Measurements from ENCODE around the gene PPFIBP1. TPM values are rescaled to one million over a fixed set of nuclear protein-coding genes. Genes with fewer than 3 reads are reported as not detected.
"Not testable (repeated sequence)": the region's sequence is repeated elsewhere in the genome, so short reads cannot be mapped to it uniquely, and the experiment has no call there.

The PPFIBP1 gene
- total and polyA plus RNA-seq, 7 donors: 5.9 to 63.1 (median 28.3) TPM

DNA sequence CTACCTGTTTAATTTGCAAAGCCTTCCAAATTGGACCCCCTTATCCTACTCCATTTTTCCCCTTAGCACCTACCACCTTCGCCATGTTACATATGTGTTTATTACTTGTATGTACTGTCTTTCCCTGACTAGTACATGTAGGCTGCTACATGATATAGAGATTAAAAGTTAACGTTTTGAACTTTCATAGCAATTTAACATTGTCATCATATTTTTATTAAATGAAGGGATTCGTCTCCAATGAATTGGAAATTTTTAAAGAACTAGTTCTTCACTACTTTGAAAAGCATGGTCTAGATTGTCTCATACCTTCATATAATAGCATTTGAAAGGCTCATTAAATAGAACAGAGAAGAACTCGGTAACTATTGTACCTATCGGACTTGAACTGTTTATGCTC, 107.4 kb downstream of the PPFIBP1 start:
- Histone ChIP-seq H3K4me3 (no peak overlapping the region), H3K4me1 (peaks cover 12% of the 10 kb centered on the region), H3K9me3 (no peaks in the 10 kb centered on the region), H3K36me3 (ENCODE audit: insufficient read depth in 1 of 2, low read depth in 1 of 2) (peaks cover 0 to 5% of the 10 kb centered on the region in 2 donors), H3K27me3 (ENCODE audit: insufficient read depth in 3 of 3, low read length in 2 of 3) (no peaks in the 10 kb centered on the region), H3K27ac (no peak overlapping the region)
- intact Hi-C loops (cut with DNase I): loop anchor here in 1 of 2 donors (10.0 kb wide), 1 partner anchor 107 kb away; the partner anchor contains the start of gene PPFIBP1
- TF ChIP-seq, protein P1, sequence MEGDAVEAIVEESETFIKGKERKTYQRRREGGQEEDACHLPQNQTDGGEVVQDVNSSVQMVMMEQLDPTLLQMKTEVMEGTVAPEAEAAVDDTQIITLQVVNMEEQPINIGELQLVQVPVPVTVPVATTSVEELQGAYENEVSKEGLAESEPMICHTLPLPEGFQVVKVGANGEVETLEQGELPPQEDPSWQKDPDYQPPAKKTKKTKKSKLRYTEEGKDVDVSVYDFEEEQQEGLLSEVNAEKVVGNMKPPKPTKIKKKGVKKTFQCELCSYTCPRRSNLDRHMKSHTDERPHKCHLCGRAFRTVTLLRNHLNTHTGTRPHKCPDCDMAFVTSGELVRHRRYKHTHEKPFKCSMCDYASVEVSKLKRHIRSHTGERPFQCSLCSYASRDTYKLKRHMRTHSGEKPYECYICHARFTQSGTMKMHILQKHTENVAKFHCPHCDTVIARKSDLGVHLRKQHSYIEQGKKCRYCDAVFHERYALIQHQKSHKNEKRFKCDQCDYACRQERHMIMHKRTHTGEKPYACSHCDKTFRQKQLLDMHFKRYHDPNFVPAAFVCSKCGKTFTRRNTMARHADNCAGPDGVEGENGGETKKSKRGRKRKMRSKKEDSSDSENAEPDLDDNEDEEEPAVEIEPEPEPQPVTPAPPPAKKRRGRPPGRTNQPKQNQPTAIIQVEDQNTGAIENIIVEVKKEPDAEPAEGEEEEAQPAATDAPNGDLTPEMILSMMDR (IDR thresholded peaks at IDR 0.05): no peak
- ATAC-seq (no peak), DNase-seq (no peak)
- 82 to 94% (median 90%) methylated on average over 5 of the region's 5 CpGs for WGBS, 3 donors

DNA sequence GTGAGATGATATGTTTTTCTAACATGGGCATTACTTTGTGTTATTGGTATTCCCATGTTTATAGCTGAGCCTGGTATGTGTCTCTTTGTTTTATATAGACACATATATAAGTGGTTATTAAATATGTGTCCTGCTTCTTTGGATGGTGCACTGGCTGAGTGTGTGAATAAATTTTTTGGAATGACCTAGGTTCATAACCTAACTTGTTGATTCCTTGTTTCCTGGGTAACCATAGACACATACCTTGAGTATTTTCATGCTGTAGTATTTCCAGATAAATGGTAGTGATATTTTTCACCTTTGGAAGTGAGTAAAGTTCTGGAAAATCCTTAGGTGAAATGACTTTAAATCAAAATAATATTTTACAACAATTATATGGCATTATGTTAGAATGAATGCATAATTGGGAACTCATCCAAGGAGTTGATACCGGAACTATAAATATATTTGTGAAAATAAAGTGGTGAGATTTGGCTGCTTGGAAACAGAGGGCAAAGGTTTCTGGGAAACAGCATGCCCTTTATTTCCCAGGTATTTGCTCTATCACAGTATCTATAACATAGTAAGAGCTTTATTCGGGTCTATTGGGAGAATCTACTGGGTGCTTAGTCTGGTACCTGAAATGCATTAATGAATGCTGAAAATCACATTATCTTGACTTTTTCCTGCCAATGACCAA, 107.9 kb downstream of the PPFIBP1 start:
- peaks cover 8% of the 10 kb centered on the region for H3K4me1 ChIP-seq
- no peaks in the 10 kb centered on the region for H3K27me3 ChIP-seq (ENCODE audit: insufficient read depth in 3 of 3, low read length in 2 of 3)
- intact Hi-C loops (cut with DNase I): loop anchor here in 1 of 2 donors (10.0 kb wide), 1 partner anchor 107 kb away; the partner anchor contains the start of gene PPFIBP1
- H3K36me3 ChIP-seq (ENCODE audit: insufficient read depth in 1 of 2, low read depth in 1 of 2): peaks cover 0 to 5% of the 10 kb centered on the region in 2 donors
- no peak overlapping the region for H3K4me3 ChIP-seq
- TF ChIP-seq, protein P1 (IDR thresholded peaks at IDR 0.05): no peak
- ATAC-seq (no peak), DNase-seq (no peak)
- no peak overlapping the region for H3K27ac ChIP-seq
- no peaks in the 10 kb centered on the region for H3K9me3 ChIP-seq
- WGBS, 3 donors: 28 to 52% (median 48%) methylated on average over 2 of the region's 2 CpGs

DNA sequence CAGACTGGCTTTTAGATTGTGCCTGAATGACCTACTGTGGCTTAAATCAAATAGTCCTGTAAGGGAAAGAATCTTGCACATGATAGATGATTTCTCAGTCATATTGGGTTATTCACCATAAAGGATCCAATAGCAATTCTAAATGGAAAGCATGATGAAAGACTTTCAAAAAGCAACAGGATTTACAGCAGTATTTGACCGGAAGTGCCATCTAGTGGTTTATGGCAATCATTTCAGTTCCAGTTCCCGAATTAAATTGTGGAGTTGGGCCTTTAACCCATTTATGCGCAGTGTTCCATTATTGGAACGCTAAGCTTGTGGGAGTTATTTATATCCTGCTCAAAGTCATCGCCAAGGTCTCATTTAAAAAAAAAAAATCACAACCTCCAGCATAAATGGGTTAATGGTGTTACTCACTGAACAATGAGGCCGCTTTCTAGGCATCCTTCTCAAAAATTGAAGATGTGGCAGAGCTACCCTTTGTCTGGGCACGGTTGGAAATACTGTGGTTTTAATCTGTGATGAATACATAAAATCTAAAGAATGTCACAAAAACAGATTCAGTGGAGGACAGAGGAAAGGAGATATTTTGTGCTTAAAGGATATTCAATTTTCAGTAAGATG, 111.5 kb downstream of the PPFIBP1 start:
- TF ChIP-seq, protein P1 (IDR thresholded peaks at IDR 0.05): peak; percentile 66
- Histone ChIP-seq H3K27me3 (ENCODE audit: insufficient read depth in 3 of 3, low read length in 2 of 3) (no peaks in the 10 kb centered on the region), H3K4me1 (peaks cover 16% of the 10 kb centered on the region), H3K9me3 (no peaks in the 10 kb centered on the region), H3K27ac (no peak overlapping the region), H3K36me3 (ENCODE audit: insufficient read depth in 1 of 2, low read depth in 1 of 2) (peaks cover 0 to 5% of the 10 kb centered on the region in 2 donors), H3K4me3 (no peak overlapping the region)
- intact Hi-C loops (cut with DNase I): loop anchor here in 1 of 2 donors (5.0 to 10.0 kb wide), 2 partner anchors 111 to 198 kb away; partner anchors contain the start of gene PPFIBP1
- WGBS, 3 donors: 52 to 62% (median 58%) methylated on average over 7 of the region's 7 CpGs
- ATAC-seq (peak in 3 of 4 donors; percentile 37 to 65 (median 39)), DNase-seq (no peak)

DNA sequence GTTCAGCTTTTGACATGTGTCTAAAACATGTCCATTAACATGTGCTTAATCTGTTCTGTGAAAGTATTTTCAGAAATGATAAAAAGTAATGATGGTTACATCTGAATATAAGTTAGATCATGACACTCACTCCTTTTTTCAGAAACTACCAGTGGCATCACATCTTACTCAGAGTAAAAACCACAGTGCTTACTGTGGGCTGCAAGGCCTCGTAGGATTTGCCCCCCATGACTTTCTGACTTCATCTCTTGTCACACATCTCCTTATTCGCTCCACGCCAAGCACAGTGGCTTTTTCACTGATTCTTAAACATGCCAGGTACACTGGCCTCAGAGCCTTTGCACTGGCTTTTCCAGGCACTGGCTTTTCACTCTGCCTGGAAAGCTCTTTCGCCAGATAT, 112.6 kb downstream of the PPFIBP1 start:
- WGBS, 3 donors: 96 to 100% (median 98%) methylated on average over 4 of the region's 4 CpGs
- H3K27me3 ChIP-seq (ENCODE audit: insufficient read depth in 3 of 3, low read length in 2 of 3); H3K4me3 ChIP-seq; H3K9me3 ChIP-seq; ATAC-seq; H3K27ac ChIP-seq; DNase-seq; H3K36me3 ChIP-seq (ENCODE audit: insufficient read depth in 1 of 2, low read depth in 1 of 2): not testable (repeated sequence)
- H3K4me1 ChIP-seq: peaks cover 16% of the 10 kb centered on the region
- intact Hi-C loops (cut with DNase I): loop anchor here in 1 of 2 donors (5.0 to 10.0 kb wide), 2 partner anchors 112 to 199 kb away; partner anchors contain the start of gene PPFIBP1

DNA sequence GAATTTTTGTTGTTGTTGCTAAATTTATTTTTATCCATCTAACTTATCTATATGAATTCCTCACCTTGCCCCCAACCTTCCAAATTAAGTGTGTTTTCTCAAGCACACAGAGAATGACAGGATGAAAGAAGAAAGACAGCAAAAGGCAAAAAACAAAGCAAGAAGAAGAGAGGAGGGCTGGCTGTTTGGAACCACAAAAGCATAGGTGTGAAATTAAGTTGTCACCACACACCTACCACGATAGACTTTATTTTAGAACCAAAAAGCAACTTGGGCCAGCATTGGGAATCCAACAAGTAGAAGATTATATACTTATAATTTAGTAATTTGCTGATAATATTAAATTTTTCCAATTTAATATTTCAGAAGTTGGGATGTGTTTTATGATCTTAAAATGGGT, 113.5 kb downstream of the PPFIBP1 start:
- TF ChIP-seq, protein P1 (IDR thresholded peaks at IDR 0.05): no peak
- H3K27me3 ChIP-seq (ENCODE audit: insufficient read depth in 3 of 3, low read length in 2 of 3): no peaks in the 10 kb centered on the region
- H3K4me1 ChIP-seq: peaks cover 9% of the 10 kb centered on the region
- H3K4me3 ChIP-seq: no peak overlapping the region
- DNase-seq (no peak), ATAC-seq (no peak)
- intact Hi-C loops (cut with DNase I): loop anchor here in 1 of 2 donors (5.0 to 10.0 kb wide), 2 partner anchors 113 to 200 kb away; partner anchors contain the start of gene PPFIBP1
- H3K36me3 ChIP-seq (ENCODE audit: insufficient read depth in 1 of 2, low read depth in 1 of 2): peaks cover 0 to 5% of the 10 kb centered on the region in 2 donors
- WGBS, 3 donors: 86 to 89% (median 88%) methylated on average over 1 of the region's 1 CpG
- H3K27ac ChIP-seq: no peak overlapping the region
- no peaks in the 10 kb centered on the region for H3K9me3 ChIP-seq

Measured in psoas muscle (tissue), 8 donors.